ENCODE data around the gene NHS.

GRCh38 chrX:17737986-17738713 is 363.1 kb downstream of the NHS start:
- TF ChIP-seq CTCF (IDR thresholded peaks at IDR 0.05): no peak
- peak in 1 of 2 donors; percentile 8 for TF ChIP-seq POLR2A (IDR thresholded peaks at IDR 0.05)
